Testis (tissue), 3 donors: ENCODE measurements around the gene SDHB. TPM values are rescaled to one million over a fixed set of nuclear protein-coding genes. Genes with fewer than 3 reads are reported as not detected.

ENCODE experiments used
- DNase-seq: peaks from one replicate; pipeline ENCODE4 v3.0.0-alpha.2; 2019
- H3K27ac ChIP-seq, 2 donors: fragments of 200-600 bp; sonication (generic); one replicate each; pipeline ENCODE4 v1.5.1; 2019
- H3K27me3 ChIP-seq: fragments of 200-600 bp; sonication (generic); one replicate; pipeline ENCODE4 v1.5.1; 2019
- H3K36me3 ChIP-seq: fragments of 200-600 bp; sonication (generic); one replicate; pipeline ENCODE4 v1.5.1; 2017; ENCODE audit warnings: low read depth; ENCODE audit errors: missing control alignments
- H3K4me1 ChIP-seq: fragments of 200-600 bp; sonication (generic); one replicate; pipeline ENCODE4 v1.5.1; 2019
- H3K4me3 ChIP-seq, 2 donors: fragments of 200-600 bp; sonication (generic); one replicate each; pipeline ENCODE4 v1.5.1; 2017 to 2019
- H3K9me3 ChIP-seq: fragments of 200-600 bp; sonication (generic); one replicate; pipeline ENCODE4 v1.5.1; 2017
- CTCF ChIP-seq, 3 experiments: fragments of 450-650 bp in 2 of 3; fragments of 200-600 bp in 1 of 3; sonication (generic) in 1 of 3; IDR thresholded peaks; one replicate each; pipeline ENCODE4 v1.5.1; 2016 to 2019; ENCODE audit warnings: antibody characterized with exemption in 3 of 3, mild to moderate bottlenecking in 2 of 3, moderate library complexity in 1 of 3
- POLR2A ChIP-seq: fragments of 450-650 bp; IDR thresholded peaks from one replicate; pipeline ENCODE4 v1.6.1; 2017; ENCODE audit warnings: antibody characterized with exemption, mild to moderate bottlenecking, moderate library complexity
- whole genome bisulfite sequencing, 2 donors: methylation state at CpG; one replicate each; pipeline ENCODE4 v1.1.5; 2018; 5-methylcytosine and 5-hydroxymethylcytosine counted together
- intact Hi-C: fragments of 100-400 bp; cut with DNase I; formaldehyde crosslinking; loops from one replicate; pipeline ENCODE4 v1.15.1; 2023; ENCODE audit warnings: low total_unique reads
- polyA plus RNA-seq: library from polyadenylated mRNA; stranded (reverse); fragments of 350-450 nt; fragmentation: Illumina TruSeq; extraction: RNeasy Lipid Tissue Mini Kit (QIAGEN cat#74804); gene quantifications from one replicate; pipeline ENCODE4 v1.2.3, GENCODE V29; 2014; ENCODE audit warnings: low read depth, low replicate concordance; ENCODE audit not compliant: insufficient read depth
- total RNA-seq, 2 donors: library from RNA; depleted of rRNA; stranded (reverse); fragments of >200 nt; gene quantifications; one replicate each; pipeline ENCODE4 v1.2.3, GENCODE V29; 2016

The SDHB gene
- total and polyA plus RNA-seq, 3 donors from 2014 or later: 96.1 to 160 (median 107) TPM

- no peaks in the 10 kb centered on the region for H3K36me3 ChIP-seq
- H3K4me1 ChIP-seq: peaks cover 5% of the 10 kb centered on the region
- DNase-seq: no peak
- intact Hi-C loops: no loop called here
- TF ChIP-seq CTCF (IDR thresholded peaks at IDR 0.05): no peak
- no peaks in the 10 kb centered on the region for H3K27me3 ChIP-seq
- H3K27ac ChIP-seq: no peak overlapping the region
- no peaks in the 10 kb centered on the region for H3K9me3 ChIP-seq
- WGBS, 2 donors: 59 to 76% methylated on average over 10 to 14 of the region's 14 CpGs
- H3K4me3 ChIP-seq: no peak overlapping the region
These were observed 78.6 kb downstream of the SDHB start for GRCh38 chr1:16975211-16975610.

- 82 to 95% methylated on average over 9 of the region's 9 CpGs for WGBS, 2 donors
- intact Hi-C loops: no loop called here
These were observed 80.6 kb downstream of the SDHB start for GRCh38 chr1:16973215-16973614.

GRCh38 chr1:16972189-16972895 lies 81.5 kb downstream of the SDHB start:
- intact Hi-C loops: no loop called here
- no peak overlapping the region for H3K27ac ChIP-seq
- H3K27me3 ChIP-seq: no peaks in the 10 kb centered on the region
- TF ChIP-seq CTCF (IDR thresholded peaks at IDR 0.05) (no peak), POLR2A (no peak)
- no peaks in the 10 kb centered on the region for H3K9me3 ChIP-seq
- 74 to 75% methylated on average over 7 to 11 of the region's 11 CpGs for WGBS, 2 donors
- H3K4me1 ChIP-seq: peaks cover 8% of the 10 kb centered on the region
- no peaks in the 10 kb centered on the region for H3K36me3 ChIP-seq
- H3K4me3 ChIP-seq: no peak overlapping the region
- DNase-seq: no peak

More at GRCh38 chr1:16973215-16973614, 80.6 kb downstream of the SDHB start:
- H3K27ac ChIP-seq: no peak overlapping the region
- H3K27me3 ChIP-seq: no peaks in the 10 kb centered on the region
- no peaks in the 10 kb centered on the region for H3K9me3 ChIP-seq
- peaks cover 5% of the 10 kb centered on the region for H3K4me1 ChIP-seq
- H3K36me3 ChIP-seq: no peaks in the 10 kb centered on the region
- H3K4me3 ChIP-seq: no peak overlapping the region
- no peak for DNase-seq
- TF ChIP-seq POLR2A (no peak), CTCF (IDR thresholded peaks at IDR 0.05) (no peak)

GRCh38 chr1:16971341-16972188 lies 82.3 kb downstream of the SDHB start:
- Histone ChIP-seq H3K36me3 (no peaks in the 10 kb centered on the region), H3K9me3 (no peaks in the 10 kb centered on the region), H3K27ac (no peak overlapping the region), H3K27me3 (no peaks in the 10 kb centered on the region), H3K4me1 (peaks cover 16% of the 10 kb centered on the region), H3K4me3 (no peak overlapping the region)
- no peak for TF ChIP-seq CTCF (IDR thresholded peaks at IDR 0.05)
- no peak for TF ChIP-seq POLR2A
- intact Hi-C loops: no loop called here
- WGBS, 2 donors: 57 to 72% methylated on average over 4 to 28 of the region's 28 CpGs
- DNase-seq: no peak
